ENCODE data around the gene CHP2. TPM values are rescaled to one million over a fixed set of nuclear protein-coding genes. Genes with fewer than 3 reads are reported as not detected.

CHP2 gene
- total and polyA plus RNA-seq, 9 of the 15 experiments (the other 6 are each of a cell fraction or from before 2014, with no cell fraction given), result 0.23 to 1.1 (median 0.80) TPM

- TF ChIP-seq CHD7 (IDR thresholded peaks at IDR 0.05; ENCODE audit: low read depth, low read length) (no peak), SMC3 (conservative IDR thresholded peaks at IDR 0.05; ENCODE audit: insufficient read depth, low read depth, low read length) (no peak), MITF (IDR thresholded peaks at IDR 0.05) (no peak), TAF7 (tag; IDR thresholded peaks at IDR 0.05) (no peak), ZNF655 (CRISPR knock-in tag; IDR thresholded peaks at IDR 0.05) (no peak), NRF1 (conservative IDR thresholded peaks at IDR 0.05 in 1 of 2, IDR thresholded peaks at IDR 0.05 in 1 of 2) (peak; percentile 1; a peak in 3 of 4 replicates), STAG1 (CRISPR knock-in tag; IDR thresholded peaks at IDR 0.05; ENCODE audit: borderline replicate concordance) (peak; percentile 11; the same call in 1 of the 2 replicates), PKNOX1 (IDR thresholded peaks at IDR 0.05) (0 out of 2 replicates have a peak, but pooled peaks have one; percentile 0), ATF3 (IDR thresholded peaks at IDR 0.05) (no peak), ATF3 (CRISPR knock-in tag; conservative IDR thresholded peaks at IDR 0.05) (no peak), HDGF (IDR thresholded peaks at IDR 0.05) (no peak), MED1 (CRISPR knock-in tag; IDR thresholded peaks at IDR 0.05; ENCODE audit: borderline replicate concordance) (no peak), ZNF696 (CRISPR knock-in tag; conservative IDR thresholded peaks at IDR 0.05) (no peak)
Measured at GRCh38 chr16:23728112-23728477, 26.7 kb upstream of the CHP2 start (continued).

Measured in K562 (cell line).